ENCODE measurements around the gene DAAM1.

DNA sequence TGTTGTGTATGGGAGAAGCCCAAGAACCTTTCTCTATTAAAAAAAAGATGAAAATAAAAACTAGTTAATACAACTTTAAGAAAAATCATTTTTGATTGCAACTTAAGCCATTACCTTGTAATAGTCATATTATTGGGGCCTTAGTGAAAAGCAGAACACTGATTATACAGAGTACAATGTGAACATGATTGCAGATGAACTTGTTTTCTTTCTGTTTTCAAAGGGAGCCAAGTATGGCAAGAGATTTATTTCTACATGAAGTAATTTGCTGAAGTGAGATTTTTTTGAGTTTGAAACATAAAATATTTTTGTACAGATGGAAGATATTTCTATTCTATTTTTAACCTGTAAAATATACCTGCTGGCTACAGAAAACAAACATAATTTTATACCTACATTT is 171.8 kb downstream of the DAAM1 start:
- TF ChIP-seq, protein P1, sequence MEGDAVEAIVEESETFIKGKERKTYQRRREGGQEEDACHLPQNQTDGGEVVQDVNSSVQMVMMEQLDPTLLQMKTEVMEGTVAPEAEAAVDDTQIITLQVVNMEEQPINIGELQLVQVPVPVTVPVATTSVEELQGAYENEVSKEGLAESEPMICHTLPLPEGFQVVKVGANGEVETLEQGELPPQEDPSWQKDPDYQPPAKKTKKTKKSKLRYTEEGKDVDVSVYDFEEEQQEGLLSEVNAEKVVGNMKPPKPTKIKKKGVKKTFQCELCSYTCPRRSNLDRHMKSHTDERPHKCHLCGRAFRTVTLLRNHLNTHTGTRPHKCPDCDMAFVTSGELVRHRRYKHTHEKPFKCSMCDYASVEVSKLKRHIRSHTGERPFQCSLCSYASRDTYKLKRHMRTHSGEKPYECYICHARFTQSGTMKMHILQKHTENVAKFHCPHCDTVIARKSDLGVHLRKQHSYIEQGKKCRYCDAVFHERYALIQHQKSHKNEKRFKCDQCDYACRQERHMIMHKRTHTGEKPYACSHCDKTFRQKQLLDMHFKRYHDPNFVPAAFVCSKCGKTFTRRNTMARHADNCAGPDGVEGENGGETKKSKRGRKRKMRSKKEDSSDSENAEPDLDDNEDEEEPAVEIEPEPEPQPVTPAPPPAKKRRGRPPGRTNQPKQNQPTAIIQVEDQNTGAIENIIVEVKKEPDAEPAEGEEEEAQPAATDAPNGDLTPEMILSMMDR (IDR thresholded peaks at IDR 0.05): no peak
- no peak for TF ChIP-seq POLR2A (IDR thresholded peaks at IDR 0.05)
